ENCODE data around the gene ANKRD45.
"Not testable (repeated sequence)": the region's sequence is repeated elsewhere in the genome, so short reads cannot be mapped to it uniquely, and the experiment has no call there.

ANKRD45 gene

DNA sequence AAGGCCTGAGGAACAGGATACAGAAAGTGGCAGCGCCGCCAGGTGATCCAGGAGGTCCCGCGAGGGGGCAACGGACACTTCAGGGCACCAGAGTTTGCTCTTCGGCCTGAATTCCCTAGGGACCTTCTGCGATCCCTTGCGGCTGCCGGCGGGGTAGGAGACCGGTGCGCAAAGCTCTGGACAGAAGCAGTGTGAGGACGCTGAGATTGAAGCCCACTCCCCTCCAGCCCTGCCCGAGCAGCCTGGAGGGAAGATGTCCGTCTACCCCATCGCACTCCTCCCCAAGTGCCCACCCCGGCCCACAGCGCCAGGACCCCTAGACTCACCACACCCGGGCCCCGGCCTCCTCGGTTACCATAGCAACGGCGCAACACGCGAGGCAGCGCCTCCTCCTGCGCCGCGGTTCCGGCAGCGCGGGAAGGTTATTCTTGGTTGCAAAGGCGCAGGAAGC is at the start of gene ANKRD45:
TSS of gene ANKRD45 (minus strand) at position 361 of the 451 bp plus-strand sequence. CDS start 10,433 bp downstream, outside the sequence.
- DNase-seq (ENCODE audit: low spot score) = peak; percentile 21

GRCh38 chr1:173717238-173717637 is 47.6 kb upstream of the ANKRD45 start:
- DNase-seq (ENCODE audit: low spot score) = no peak

GRCh38 chr1:173715538-173715844 is 45.8 kb upstream of the ANKRD45 start:
- DNase-seq (ENCODE audit: low spot score) = no peak

DNA sequence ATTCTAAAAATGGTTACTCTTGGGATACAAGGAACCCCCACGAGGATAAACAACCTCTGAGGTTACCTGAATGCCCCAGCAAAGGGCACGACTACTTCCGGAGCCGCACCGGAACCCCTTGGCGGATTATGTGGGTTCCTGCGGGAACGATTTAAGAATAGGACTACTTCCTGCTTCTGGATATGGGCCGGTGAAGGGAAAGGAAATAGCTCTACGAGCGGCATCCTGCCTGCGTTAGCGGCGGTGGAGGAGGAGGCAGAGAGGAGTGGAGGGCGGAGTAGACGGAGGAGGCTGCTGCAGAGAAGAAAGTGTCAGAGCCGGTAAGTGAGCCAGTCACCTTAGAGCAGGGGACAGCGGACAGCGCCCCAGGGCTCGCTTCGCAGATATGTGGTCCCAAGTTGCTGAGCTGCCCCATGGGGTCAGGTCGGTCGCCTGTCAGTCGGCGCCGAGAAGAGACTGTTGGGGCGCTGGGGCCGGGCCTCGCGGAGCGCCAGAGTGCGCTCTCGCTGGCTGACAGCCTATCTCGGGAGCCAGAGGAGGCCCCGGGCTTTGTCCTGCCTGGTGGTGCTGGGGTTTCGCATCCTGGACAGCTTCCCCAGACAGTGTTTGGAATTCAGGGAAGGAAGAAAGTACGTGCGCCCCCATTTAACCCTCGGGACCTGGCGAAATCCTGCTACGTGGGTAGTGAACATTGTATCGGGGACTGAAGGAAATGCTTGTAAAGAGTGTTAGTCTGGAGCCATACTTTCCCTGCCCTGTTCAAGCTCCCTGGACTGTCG is 45.3 kb upstream of the ANKRD45 start, which contains the start of gene KLHL20:
TSS of gene KLHL20 (plus strand) at position 223 of the 779 bp plus-strand sequence. CDS start 1,063 bp downstream, outside the sequence.
- DNase-seq (ENCODE audit: low spot score) = peak; percentile 82

GRCh38 chr1:173714441-173714758 is 44.7 kb upstream of the ANKRD45 start:
- DNase-seq (ENCODE audit: low spot score) = no peak

- DNase-seq (ENCODE audit: low spot score) = no peak
These were observed 39.1 kb upstream of the ANKRD45 start for GRCh38 chr1:173708787-173709186.

- DNase-seq (ENCODE audit: low spot score) = no peak
These were observed 35.5 kb upstream of the ANKRD45 start for GRCh38 chr1:173705117-173705516.

DNA sequence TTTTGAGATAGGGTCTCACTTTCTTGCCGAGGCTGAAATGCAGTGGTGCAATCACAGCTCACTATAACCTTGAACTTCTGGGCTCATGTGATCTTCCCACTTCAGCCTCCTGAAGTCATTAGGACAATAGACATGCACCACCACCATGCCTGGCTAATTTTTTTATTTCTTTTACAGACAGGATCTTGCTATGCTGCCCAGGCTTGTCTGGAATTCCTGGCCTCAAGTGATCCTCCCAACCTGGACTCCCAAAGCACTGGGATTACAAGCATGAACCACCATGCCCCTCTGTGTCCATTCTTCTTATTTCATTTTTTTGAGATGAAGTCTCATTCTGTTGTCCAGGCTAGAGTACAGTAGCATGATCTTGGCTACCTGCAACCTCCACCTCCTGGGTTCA is 33.1 kb upstream of the ANKRD45 start:
- DNase-seq (ENCODE audit: low spot score) = no peak

DNA sequence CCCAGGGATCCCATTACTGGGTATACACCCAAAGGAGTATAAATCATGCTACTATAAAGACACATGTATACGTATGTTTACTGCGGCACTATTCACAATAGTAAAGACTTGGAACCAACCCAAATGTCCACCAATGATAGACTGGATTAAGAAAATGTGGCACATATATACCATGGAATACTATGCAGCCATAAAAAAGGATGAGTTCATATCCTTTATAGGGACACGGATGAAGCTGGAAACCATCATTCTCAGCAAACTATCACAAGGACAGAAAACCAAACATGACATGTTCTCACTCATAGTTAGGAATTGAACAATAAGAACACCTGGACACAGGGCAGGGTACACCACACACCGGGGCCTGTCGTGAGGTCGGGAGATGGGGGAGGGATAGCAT is 31.6 kb upstream of the ANKRD45 start:
- DNase-seq (ENCODE audit: low spot score) = not testable (repeated sequence)

- no peak for DNase-seq (ENCODE audit: low spot score)
These were observed 23.6 kb upstream of the ANKRD45 start for GRCh38 chr1:173693238-173693637.

GRCh38 chr1:173688300-173688699 is 18.6 kb upstream of the ANKRD45 start:
- no peak for DNase-seq (ENCODE audit: low spot score)

DNA sequence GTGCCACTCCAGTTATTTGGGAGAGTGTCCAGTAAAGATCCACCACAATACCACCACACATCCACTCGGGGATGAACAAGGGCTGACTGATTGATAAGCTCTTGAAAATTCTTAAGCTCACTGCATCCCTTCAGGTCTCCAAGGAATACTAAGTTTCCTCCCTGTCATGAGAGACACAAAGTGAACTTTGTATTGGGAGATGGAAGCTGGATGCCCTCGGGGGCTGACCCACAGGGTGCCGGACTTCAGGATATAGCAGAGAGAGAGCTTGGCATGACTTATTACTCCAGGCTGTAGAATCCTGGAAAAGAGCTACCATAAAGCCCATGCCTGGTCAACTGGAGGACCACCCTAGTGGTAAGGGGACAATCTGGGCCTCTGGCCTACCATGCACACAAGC is 15.5 kb upstream of the ANKRD45 start:
- DNase-seq (ENCODE audit: low spot score) = not testable (repeated sequence)

GRCh38 chr1:173683838-173684237 is 14.2 kb upstream of the ANKRD45 start:
- DNase-seq (ENCODE audit: low spot score) = not testable (repeated sequence)

DNA sequence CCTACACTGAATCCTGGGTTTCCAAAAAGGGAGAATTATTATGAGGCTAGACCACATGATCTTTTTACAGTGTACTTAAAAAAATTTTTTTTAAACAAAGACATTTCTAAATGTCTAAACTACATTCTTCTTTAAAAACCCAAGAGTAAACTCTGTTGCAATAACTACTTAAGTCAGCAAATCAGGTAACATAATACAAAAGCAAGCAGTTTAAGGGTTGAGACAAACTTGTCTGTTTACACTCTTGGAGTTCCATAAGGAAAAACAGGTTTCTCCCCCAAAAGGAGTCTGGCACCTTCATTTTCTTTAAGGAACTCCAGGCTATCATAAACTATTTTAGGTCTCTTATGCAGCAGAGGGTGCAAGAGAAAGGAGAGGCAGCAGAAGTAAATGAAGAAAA is 12.5 kb upstream of the ANKRD45 start:
- DNase-seq (ENCODE audit: low spot score) = no peak

- DNase-seq (ENCODE audit: low spot score) = not testable (repeated sequence)
These were observed 10.5 kb upstream of the ANKRD45 start for GRCh38 chr1:173680152-173680551.

DNA sequence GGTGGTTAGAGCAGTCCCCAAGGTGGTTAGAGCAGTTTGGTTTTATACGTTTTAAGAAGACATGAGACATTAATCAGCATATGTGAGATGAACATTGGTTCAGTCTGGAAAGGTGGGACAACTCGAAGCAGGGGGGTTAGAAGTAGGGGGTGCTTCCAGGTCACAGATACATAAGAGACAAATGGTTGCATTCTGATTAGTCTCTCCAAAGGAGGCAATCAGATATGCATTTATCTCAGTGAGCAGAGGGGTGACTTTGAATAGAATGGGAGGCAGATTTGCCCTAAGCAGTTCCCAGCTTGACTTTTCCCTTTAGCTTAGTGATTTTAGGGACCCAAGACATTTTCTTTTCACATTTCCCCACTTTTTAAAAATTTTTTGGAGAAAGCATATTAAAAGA is 4.8 kb upstream of the ANKRD45 start:
- DNase-seq (ENCODE audit: low spot score) = not testable (repeated sequence)

DNA sequence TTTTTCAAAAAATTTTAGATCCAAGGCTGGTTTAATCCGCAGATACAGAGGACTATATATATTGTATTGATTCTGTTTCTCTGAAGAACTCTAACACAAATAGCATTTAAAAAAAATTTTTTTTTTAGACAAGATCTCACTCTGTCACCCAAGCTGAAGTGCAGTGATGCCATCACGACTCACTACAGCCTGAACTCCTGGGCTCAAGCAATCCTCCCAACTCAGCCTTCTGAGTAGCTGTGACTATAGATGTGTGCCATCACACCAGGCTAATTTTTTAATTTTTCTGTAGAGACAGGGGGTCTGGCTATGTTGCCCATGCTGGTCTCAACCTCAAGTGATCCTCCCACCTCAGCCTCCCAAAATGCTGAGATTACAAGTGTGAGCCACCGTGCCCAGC is 3.0 kb downstream of the ANKRD45 start:
- DNase-seq (ENCODE audit: low spot score) = no peak

GRCh38 chr1:173663159-173663558 is 6.5 kb downstream of the ANKRD45 start:
- DNase-seq (ENCODE audit: low spot score) = no peak

GRCh38 chr1:173661763-173662162 is 7.9 kb downstream of the ANKRD45 start:
- no peak for DNase-seq (ENCODE audit: low spot score)

GRCh38 chr1:173661271-173661670 is 8.4 kb downstream of the ANKRD45 start:
- DNase-seq (ENCODE audit: low spot score) = no peak

DNA sequence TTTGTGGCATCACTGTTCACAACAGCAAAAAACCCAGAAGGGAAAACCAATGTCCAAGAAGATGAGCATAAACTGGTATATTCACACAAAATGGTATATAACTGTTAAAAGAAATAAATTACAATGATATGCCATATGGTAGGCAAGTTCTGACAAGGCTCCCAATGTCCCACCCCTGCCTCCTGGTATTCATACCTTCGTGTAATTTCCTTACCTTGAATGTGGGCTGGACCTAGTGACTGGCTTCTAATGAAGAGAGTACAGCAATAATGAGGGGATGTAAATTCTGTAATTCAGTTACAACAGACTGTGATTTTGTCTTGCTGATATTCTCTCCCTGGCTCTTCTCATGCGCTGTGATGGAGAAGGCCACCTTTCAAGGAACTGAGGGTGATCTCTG is 9.3 kb downstream of the ANKRD45 start:
- no peak for DNase-seq (ENCODE audit: low spot score)

GRCh38 chr1:173648880-173649605 is 20.6 kb downstream of the ANKRD45 start:
- DNase-seq (ENCODE audit: low spot score) = no peak

DNA sequence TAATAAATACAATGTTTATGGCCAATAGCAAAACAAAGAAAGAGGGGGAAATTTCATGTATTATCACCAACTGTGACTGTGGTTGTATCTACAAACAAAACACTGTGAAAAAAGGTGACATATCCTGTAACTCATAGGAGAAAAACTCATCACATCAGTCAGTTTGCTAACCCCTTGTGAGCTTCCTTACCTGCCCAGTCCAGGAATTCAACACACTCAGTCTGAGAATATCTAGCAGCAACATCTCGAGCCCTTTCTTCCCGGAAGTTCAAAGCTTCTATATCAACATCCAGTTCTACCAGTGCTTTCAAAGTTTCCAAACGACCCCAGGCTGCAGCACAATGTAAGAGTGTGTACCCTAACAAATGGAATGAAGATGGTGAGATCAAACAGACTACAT is 23.0 kb downstream of the ANKRD45 start:
- DNase-seq (ENCODE audit: low spot score) = no peak

Measured in hematopoietic multipotent progenitor cell treated with erythropoietin and hydrocortisone succinate and interleukin-3 and kit ligand, for 17 days (in vitro differentiated cells).